Islet of Langerhans (tissue), 1 donor: ENCODE measurements around the gene GNA12.
"Not testable (repeated sequence)": the region's sequence is repeated elsewhere in the genome, so short reads cannot be mapped to it uniquely, and the experiment has no call there.

Experiments
- FAIRE-seq: peaks from one replicate; lab custom pipeline; 2011; peaks lifted over from hg19 to GRCh38; lab: Jason Lieb, UNC

The GNA12 gene

GRCh38 chr7:2688409-2689342, 155.4 kb downstream of the GNA12 start:
- FAIRE-seq, result no peak

GRCh38 chr7:2687881-2688318, 156.2 kb downstream of the GNA12 start, which contains the start of gene AMZ1:
Gene AMZ1, plus strand, starts transcription at chr7:2688202. Its CDS starts 12,250 bp downstream, at chr7:2700452.
- no peak for FAIRE-seq

GRCh38 chr7:2687338-2687869, 156.7 kb downstream of the GNA12 start:
- FAIRE-seq, result no peak

- FAIRE-seq, result no peak
Measured at GRCh38 chr7:2686101-2686500, 158.0 kb downstream of the GNA12 start.

GRCh38 chr7:2684501-2684900, 159.6 kb downstream of the GNA12 start:
- FAIRE-seq, result no peak

- no peak for FAIRE-seq
Measured at GRCh38 chr7:2681929-2682799, 161.9 kb downstream of the GNA12 start.

- FAIRE-seq, result no peak
Measured at GRCh38 chr7:2680792-2681490, 163.2 kb downstream of the GNA12 start.

- FAIRE-seq, result no peak
Measured at GRCh38 chr7:2680256-2680655, 163.9 kb downstream of the GNA12 start.

GRCh38 chr7:2679135-2680127, 164.7 kb downstream of the GNA12 start:
- not testable (repeated sequence) for FAIRE-seq

GRCh38 chr7:2678454-2678853, 165.7 kb downstream of the GNA12 start:
- not testable (repeated sequence) for FAIRE-seq
